HG03139 (cell line): Measurements from ENCODE around the gene WDR37.

Experiments
- ATAC-seq: cut with Tn5 transposase; IDR thresholded peaks from one replicate; pipeline ENCODE4 v1.9.1; 2021; ENCODE audit not compliant: unreplicated experiment

The WDR37 gene

DNA sequence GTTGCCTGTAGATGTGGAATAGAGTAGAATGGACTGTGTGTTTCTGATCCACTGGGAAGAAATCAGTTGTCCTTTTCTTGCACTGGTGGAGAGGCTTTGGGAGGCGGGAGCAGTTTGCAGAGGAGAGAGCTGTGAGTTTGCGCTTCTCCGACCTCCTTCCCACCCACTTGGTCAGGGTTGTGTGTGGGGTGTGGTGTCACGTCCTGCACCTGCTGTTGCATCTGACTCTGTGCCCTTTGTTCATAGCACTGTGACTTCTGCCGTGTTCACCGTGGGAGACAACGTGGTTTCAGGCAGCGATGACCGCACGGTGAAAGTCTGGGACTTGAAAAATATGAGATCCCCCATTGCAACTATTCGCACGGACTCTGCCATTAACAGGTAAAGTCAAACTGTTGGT is 67.8 kb downstream of the WDR37 start:
- no peak for ATAC-seq

DNA sequence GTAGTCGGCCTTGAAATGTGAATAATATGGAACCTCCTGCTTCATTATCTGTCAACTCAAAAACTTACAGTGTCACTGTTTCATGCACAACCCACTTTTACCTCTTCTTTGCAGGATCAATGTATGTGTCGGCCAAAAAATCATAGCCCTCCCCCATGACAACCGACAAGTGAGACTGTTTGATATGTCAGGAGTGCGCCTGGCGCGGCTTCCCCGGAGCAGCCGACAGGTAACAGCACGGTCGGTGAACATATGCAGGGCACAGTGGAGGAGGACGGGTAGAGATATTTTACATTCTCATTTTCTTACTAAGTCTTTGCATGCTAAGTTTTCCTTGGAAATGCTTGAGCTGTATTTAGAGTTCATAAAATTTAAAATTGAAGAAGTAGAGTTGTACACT is 68.6 kb downstream of the WDR37 start:
- ATAC-seq: no peak

DNA sequence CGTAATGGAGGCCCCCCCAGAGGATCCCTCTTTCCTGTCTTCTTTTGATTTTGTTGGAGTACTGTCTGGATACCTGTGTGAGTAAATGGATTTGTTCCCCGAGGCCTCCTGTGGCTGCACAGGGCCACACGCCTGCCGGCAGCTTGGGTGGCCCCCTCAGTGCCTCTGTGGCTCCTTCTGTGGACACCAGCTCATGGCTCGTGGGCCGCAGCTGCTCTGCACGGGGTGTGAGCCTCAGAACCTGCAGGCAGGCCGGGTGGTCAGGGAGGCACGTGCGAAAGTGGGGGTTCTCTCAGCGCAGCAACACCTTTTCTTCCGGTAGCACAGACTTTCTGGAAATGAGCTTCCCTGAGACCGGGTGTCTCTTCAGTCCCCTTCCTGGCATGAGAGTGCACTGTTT is 70.3 kb downstream of the WDR37 start:
- ATAC-seq: no peak

DNA sequence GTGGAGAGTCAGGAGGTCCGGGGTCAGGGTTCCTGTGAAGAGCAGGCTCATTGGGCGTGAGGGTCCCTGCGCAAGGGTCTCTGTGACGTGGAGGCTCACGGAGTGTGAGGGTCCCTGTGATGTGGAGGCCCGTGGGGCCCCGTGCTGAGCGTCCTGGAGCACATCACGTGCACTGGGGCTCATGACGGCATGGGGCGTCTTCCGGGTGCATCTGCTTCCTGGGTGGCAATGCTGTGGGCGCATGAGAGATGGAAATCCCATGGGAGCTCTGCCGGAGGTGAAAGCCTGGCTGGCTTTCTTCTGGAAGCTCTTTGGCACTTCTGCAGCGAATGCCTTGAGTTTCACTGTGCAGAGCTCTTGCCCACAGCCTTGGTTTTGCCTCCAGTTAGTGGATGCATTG is 71.4 kb downstream of the WDR37 start:
- no peak for ATAC-seq

DNA sequence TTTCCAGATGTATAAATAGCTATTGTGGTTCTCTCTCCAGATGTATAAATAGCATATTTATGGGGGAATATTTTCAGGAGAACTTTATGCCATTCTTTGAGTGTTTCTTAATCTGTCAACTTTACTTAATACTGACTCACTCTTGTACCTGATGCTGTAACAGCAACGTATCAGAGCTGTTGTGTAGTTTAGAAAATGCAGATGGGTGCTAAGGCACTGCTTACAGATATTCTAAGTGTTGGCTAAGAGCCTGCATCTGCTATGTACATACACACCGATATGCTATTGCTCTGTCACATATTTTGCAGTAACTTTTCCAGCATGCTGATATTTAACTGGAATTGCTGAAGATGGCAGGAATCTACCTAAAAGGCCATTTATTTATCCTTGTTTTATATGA is 71.9 kb downstream of the WDR37 start:
- ATAC-seq: no peak

DNA sequence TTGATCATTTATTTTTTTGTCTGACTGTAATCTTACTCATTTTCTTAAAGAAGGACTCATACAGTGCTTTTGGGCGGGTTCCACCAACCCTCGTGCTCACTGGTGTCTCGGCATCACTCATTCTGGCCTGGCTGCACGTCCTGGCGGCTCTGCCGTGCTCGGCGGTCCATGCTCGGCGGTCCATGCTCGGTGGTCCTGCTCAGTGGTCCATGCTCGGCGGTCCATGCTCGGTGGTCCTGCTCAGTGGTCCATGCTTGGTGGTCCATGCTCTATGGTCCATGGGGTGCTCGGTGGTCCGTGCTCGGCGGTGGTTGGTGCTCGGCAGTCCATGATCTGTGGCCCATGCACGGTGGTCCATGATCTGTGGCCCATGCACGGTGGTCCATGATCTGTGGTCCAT is 72.5 kb downstream of the WDR37 start:
- no peak for ATAC-seq

DNA sequence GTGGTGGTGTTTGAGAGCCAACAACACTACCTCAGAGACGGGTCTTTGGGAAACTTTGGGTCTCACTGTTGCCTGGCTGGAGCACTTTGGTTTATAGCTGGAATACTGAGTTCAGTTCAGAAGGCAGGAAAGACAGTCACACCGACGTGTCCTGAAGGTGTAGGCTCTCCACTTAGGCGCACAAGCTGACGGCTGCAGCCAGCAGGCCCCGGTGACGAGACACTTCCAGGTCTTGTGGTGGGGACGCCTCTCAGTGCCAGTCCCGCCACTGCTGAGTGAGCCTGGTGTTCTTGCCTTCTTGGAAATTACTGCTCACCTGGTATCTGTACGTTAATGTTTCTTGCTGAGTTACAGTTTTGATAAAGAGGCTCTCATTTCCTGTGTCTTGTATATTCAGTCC is 74.0 kb downstream of the WDR37 start:
- ATAC-seq: no peak

DNA sequence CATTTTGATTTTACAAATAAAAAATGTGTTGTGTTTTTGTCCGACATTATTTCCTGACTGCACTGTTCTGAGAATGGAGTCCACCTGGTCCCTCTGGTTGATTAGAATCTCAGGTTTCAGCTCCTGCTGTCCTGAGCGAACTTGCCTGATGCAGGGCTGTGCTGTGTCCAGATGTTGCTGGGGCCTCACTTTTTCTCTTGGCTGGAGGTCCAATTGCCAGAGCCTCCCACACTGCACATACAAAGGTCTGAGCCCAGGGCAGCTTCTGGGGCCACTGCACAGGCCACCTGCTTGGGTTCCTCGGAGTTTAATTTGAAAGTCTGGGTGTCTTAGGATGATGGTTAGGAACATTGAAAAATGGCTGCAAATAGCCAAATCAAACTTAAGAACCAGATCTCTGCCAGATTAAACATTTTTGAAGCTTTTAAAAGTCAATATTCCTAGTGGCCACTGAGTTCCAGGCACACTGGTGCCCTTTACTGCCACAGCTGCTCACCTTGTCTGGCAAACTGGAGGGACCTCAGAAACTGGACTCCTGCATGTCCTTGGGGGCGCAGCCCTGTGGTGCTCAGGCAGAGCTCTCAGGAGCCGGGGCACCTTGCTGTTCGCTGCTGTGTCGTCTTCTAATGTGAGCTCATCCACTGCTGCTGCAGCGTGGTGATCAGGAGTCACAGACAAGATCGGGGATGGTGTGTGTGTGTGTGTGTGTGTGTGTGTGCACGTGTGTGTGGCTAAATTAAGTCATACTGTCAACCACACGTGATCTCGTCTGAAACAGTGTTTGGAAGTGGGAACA is 75.0 kb downstream of the WDR37 start:
- ATAC-seq: no peak

DNA sequence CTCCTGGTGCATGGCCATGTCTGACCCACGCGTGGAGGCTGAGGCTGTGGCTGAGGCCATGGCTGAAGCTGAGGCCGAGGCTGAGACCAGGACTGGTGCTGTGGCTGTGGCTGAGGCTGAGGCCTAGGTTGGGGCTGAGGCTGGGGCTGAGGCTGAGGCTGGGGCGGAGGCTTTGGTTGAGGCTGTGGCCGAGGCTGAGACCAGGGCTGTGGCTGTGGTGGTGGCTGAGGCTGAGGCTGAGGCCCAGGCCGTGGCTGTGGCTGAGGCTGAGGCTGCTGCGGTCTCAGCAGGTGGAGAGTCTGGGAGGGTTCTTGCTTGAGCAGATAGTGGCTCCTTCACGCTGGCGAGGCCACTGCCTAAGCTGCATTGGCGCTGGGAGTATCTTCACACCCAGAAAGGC is 76.4 kb downstream of the WDR37 start:
- no peak for ATAC-seq

DNA sequence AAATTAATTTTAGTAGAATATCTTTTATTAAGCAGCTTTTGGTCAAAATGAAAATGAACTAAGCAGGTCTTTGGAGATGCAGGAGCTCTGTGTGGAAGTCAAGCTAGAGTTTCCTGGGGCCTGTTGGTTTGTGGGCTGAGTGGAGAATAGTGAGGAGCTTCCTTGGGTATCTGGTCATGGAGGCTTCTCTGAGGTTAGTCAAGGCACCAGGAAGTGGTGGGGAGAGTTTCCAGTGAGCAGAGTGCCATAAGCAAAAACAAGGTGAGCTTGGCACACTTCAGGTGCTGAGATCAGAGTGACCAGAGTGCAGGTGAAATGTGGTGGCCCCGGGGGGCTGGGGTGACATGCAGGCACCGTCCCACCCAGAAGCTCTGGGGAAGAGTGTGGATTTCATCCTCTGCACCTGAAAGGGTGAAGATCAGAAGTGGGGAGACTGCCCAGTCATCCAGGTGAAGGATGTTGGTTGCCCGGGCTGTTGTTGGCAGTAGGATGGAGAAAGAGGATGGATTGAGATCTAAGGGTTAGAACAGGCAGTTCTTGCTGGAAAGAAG is 77.4 kb downstream of the WDR37 start:
- no peak for ATAC-seq

DNA sequence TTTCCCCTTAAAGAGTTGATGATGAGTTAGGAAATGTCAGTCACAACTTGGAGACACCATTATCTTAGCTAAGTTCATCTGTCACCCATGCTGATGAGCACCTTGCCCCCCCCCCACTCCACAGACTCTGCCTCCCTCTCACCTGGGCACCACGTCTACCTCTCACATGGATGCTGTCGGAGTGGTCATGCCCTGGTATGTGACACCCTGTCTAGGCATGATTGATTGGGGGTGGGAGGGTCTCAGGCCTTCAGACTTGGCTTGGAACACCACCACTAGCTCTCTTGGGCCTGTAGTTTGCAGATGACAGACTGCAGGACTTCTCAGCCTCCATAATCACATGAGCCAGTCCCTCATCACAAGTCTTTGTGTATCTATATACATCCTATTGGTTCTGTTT is 78.0 kb downstream of the WDR37 start:
- ATAC-seq: no peak

DNA sequence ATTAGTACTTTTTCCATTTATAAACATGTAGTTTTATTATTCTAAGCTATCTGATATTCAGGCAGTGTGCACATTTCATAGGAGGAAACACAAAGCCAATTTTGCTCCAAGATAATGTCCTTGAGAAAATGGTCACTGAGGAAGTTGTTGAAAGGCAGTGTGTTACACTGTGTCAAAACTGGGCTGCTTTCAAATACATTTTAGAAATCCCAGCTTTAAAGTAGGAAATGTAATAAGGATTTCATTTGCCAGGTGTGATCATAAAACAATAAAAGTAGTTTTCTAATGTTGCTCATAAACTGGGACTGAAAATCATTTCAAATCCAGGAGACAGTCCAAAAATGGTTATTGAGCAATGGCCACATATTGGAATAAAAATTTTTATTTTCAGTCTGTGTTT is 80.1 kb downstream of the WDR37 start:
- no peak for ATAC-seq

DNA sequence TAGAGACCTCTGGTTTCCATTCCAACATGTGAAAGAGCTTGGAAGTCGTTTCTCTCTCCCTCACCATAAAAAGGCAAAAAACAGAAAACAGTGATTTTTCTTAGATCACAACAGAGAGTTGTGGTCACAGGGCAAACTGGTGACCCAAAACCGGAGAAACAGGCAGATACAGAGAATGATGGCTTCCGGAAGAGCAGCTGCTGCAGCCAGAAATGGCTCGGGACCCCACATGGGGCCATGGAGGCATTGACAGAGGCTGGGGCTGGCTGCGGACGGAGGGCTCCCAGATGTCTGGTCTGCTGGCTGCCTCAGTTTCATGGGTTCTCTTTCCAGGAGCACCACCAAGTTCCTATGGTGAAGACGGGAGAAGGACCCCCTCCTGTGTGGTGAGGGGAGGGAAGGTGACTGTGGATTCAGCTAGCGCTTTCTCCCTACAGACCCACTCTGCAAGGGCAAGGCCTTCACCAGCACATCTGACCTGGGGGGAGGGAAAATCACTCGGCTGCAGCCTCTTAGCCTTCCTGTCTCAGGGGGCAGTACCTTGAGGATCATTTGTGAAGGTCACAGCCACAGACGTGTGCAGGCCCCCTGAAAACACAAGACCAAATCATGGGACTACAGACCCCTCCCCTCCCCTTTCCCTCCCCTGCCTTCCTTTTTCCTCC is 81.4 kb downstream of the WDR37 start:
- no peak for ATAC-seq

DNA sequence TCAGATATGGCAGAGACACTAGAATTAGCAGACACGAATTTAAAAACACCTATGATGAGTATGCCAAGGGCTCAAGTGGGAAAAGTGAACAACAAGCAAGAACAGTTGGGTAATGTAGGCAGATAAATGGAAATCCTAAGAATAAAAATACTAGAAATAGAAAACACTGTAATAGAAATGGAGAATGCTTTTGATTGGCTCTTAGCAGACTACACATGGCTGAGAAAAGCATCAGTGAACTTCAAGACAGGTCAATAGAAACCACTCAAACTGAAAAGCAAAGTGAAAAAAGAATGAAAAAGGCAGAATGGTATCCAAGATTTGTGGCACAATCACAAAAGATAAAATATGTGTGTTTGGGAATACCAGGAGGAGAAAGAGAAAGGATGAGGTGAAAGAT is 82.3 kb downstream of the WDR37 start:
- ATAC-seq: no peak

DNA sequence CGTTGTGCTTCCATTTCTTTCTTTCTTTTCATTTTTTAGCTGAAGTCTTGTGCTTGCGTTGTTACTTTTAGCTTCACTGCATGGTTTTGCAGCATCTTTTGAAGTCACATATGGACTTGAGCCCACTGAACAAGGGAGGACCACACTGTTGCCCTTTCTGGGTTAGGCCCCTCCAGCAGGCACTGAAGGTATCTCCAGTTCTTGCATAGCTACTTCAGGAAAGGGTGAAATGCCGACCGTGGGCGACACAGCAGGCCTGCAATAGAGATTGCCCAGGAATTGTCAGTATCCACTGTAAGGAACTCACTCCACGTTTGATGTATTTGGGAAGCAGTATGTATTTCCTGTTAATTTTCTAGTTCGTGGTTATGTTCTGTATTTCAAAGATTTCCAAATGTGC is 85.1 kb downstream of the WDR37 start:
- ATAC-seq: no peak

DNA sequence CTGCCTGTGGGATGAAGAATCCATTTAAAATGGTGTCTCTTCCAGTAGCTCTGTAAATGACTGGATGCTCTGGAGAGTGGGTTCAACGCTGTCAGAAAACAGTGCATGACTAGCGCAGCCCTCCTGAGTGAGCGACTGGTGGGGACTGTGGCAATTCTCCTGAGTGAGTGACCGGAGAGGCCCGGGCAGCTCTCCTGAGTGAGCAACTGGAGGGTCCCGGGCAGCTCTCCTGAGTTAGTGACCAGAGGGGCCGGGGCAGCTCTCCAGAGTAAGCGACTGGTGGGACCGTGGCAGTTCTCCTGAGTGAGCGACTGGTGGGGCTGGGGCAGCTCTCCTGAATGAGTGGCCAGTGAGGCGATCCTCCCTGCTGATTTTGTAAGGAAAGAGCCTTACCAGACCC is 85.5 kb downstream of the WDR37 start:
- ATAC-seq: no peak

DNA sequence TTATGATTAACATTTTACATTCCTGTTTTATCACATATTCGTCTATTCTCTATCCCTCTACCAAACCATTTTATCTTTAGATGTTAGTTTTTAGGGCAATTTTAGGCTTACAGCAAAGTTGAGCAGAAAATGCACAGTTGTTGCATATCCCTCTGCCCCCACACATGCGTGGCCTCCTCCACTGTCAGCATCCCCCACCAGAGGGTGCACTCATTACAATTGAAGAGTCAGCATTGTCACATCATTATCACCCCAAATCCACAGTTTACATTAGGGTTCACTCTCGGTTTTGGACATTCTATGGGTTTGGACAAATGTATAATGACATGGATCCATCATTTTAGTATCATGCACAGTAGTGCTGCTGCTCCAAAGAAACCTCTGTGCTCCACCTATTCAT is 86.4 kb downstream of the WDR37 start:
- ATAC-seq: no peak

DNA sequence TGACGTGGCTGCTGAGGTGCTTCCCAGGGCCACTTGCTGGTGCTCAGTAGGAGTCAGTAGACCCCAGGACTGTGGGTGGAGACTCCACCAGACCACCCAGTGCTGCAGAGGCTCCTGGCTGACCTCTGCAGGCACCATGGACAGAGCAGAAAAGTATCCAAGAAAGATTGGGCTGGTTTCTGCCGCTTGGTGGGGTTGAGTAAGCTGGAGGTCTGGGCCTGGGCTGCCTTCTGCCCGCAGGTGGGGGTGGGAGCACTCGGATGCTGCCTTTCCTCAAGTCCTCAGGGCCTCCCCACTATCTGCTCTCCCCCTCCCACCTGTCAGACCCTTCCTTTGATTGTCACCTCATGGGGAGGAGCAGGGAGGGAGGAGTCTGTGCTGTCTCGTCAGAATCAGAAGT is 91.6 kb downstream of the WDR37 start:
- no peak for ATAC-seq

DNA sequence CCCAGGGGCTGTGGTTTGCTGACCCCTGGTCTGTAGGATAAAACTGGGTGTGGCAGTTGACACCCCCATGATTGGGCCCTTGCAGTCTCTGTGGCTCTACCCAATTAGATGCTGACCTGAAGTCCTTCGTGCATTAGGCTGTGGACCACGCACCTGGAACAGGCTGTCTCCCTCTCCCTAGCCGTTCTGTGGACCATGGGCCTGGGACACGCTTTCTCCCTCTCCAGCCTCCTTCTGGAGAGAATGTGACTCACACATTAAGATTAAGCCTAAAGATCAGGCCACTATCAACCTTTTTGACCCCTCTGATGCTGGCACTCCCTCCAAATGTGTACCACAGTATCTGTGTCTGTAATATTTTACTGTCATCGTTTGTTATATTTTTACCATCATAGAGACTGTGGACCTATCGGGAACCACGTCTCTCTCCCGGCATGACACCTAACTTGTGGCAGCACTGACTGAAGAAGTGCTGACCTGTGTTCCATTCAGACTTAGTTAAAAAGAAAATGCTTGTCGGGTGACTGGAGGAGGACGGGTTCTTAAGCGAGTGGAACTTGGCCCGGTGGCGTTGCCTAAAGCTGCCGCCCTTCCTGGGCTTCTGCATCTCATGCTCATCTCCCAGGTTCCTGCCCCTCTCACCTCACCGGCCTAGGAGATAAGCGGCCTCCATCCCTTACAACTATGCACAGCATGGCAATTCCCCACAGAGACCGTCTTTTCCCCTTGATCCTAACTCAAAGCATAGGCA is 92.8 kb downstream of the WDR37 start:
- ATAC-seq: no peak

DNA sequence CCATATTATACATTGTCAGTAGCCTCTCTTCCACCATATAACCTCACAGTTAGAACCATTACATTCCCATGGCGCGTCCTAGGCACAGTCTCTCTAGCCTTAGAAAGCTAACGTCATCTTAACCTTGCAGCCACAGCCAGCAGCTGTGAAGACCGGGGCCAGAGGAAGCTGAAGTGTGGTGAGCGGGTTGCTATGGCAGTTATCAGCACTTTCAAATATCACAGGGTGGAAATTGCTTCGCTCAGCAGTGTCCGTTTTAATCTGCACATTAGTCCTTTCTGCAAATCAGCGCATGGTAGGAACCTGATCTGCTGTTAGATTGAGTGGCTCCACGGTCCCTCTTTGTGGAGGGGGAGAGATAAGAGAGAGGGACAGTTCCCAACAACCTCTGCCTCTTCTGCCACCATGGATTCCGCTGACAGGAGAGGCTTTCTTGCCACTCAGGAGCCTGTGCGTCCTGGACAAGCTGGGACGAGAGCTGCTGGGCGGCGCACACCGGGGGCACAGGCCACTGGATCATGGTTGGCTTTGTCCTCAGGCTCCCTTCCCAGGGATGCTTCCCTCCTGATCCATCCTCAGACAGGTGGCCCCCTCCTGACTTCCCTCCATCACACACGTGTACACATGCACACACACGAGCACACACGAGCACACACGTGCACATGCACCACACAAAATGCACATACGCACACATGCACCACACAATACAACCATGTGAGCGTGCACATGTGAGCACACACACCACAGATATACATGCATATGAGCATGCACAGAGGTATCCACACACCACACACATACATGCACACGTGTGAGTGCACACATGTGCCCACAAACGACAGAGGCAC is 93.8 kb downstream of the WDR37 start:
- no peak for ATAC-seq

DNA sequence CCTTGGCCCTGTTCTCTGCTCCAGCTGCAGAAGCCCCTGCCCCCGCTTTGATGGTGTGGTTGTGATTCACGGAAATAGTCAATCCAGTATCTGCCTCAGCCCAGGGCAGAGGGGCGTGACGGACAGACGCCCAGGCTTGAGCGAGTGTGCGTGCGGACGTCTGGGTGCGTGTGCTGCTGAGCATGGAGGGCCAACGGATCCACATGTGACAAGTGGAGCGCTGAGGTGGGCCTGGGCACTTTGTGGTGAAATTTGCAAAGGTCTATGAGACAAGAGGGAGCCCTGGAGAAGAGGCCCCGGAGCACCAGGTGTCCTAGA is 94.4 kb downstream of the WDR37 start:
- ATAC-seq: no peak
